Ishikawa (cell line): Measurements from ENCODE around the gene PHETA1.

Source experiments
- CEBPB ChIP-seq: IDR thresholded peaks from 2 replicates; pipeline ENCODE4 v1.6.1; 2012
- CREB1 ChIP-seq: IDR thresholded peaks from 2 replicates; pipeline ENCODE4 v1.6.1; 2012; ENCODE audit warnings: low read depth
- EGR1 ChIP-seq: IDR thresholded peaks from 2 replicates; pipeline ENCODE4 v1.6.1; 2012
- EP300 ChIP-seq: IDR thresholded peaks from 2 replicates; pipeline ENCODE4 v1.6.1; 2012; ENCODE audit warnings: borderline replicate concordance
- FOXM1 ChIP-seq: IDR thresholded peaks from 2 replicates; pipeline ENCODE4 v1.6.1; 2012; ENCODE audit warnings: low read depth, borderline replicate concordance
- NFIC ChIP-seq: IDR thresholded peaks from 2 replicates; pipeline ENCODE4 v1.6.1; 2012
- RAD21 ChIP-seq: IDR thresholded peaks from 2 replicates; pipeline ENCODE4 v1.6.1; 2012; ENCODE audit warnings: low read depth
- TAF1 ChIP-seq: IDR thresholded peaks from 2 replicates; pipeline ENCODE4 v1.6.1; 2012; ENCODE audit warnings: low read depth, mild to moderate bottlenecking
- TCF12 ChIP-seq: IDR thresholded peaks from 2 replicates; pipeline ENCODE4 v1.6.1; 2012; ENCODE audit warnings: low read depth
- TEAD4 ChIP-seq: IDR thresholded peaks from 2 replicates; pipeline ENCODE4 v1.6.1; 2012
- YY1 ChIP-seq: IDR thresholded peaks from 2 replicates; pipeline ENCODE4 v1.6.1; 2012; ENCODE audit warnings: low read depth
- ZBTB7A ChIP-seq: IDR thresholded peaks from 2 replicates; pipeline ENCODE4 v1.6.1; 2012; ENCODE audit warnings: low read depth
- TF ChIP-seq, protein P1 (sequence below): IDR thresholded peaks from 2 replicates; pipeline ENCODE4 v1.6.1; 2012
- TF ChIP-seq, protein P2 (sequence below): IDR thresholded peaks from 2 replicates; pipeline ENCODE4 v1.6.1; 2012
- TF ChIP-seq, protein P3 (sequence below): IDR thresholded peaks from 2 replicates; pipeline ENCODE4 v1.6.1; 2012; ENCODE audit warnings: low read depth, mild to moderate bottlenecking

Gene PHETA1

DNA sequence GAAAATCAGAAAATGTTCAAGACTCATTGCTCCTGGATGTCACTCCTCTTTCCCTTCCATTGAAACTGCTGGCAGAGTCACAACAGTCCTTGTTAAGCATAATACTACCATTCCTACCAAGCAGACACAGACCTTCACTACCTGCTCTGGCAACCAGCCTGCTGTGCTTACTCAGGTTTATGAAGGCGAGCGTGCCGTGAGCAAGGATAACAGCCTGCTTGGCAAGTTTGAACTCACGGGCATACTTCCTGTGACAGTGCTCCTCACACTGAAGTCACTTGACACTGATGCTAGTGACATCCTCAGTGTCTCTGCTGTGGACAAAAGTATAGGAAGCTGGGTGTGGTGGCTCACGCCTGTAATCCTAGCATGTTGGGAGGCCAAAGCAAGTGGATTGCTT is 15.7 kb upstream of the PHETA1 start:
- TF ChIP-seq EGR1 = no peak
- no peak for TF ChIP-seq FOXM1
- no peak for TF ChIP-seq YY1
- TF ChIP-seq, protein P1, sequence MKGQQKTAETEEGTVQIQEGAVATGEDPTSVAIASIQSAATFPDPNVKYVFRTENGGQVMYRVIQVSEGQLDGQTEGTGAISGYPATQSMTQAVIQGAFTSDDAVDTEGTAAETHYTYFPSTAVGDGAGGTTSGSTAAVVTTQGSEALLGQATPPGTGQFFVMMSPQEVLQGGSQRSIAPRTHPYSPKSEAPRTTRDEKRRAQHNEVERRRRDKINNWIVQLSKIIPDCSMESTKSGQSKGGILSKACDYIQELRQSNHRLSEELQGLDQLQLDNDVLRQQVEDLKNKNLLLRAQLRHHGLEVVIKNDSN = no peak
- no peak for TF ChIP-seq CEBPB
- no peak for TF ChIP-seq EP300
- no peak for TF ChIP-seq NFIC
- TF ChIP-seq, protein P2, sequence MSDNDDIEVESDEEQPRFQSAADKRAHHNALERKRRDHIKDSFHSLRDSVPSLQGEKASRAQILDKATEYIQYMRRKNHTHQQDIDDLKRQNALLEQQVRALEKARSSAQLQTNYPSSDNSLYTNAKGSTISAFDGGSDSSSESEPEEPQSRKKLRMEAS = no peak
- TF ChIP-seq TAF1 = no peak
- no peak for TF ChIP-seq RAD21
- TF ChIP-seq, protein P3, sequence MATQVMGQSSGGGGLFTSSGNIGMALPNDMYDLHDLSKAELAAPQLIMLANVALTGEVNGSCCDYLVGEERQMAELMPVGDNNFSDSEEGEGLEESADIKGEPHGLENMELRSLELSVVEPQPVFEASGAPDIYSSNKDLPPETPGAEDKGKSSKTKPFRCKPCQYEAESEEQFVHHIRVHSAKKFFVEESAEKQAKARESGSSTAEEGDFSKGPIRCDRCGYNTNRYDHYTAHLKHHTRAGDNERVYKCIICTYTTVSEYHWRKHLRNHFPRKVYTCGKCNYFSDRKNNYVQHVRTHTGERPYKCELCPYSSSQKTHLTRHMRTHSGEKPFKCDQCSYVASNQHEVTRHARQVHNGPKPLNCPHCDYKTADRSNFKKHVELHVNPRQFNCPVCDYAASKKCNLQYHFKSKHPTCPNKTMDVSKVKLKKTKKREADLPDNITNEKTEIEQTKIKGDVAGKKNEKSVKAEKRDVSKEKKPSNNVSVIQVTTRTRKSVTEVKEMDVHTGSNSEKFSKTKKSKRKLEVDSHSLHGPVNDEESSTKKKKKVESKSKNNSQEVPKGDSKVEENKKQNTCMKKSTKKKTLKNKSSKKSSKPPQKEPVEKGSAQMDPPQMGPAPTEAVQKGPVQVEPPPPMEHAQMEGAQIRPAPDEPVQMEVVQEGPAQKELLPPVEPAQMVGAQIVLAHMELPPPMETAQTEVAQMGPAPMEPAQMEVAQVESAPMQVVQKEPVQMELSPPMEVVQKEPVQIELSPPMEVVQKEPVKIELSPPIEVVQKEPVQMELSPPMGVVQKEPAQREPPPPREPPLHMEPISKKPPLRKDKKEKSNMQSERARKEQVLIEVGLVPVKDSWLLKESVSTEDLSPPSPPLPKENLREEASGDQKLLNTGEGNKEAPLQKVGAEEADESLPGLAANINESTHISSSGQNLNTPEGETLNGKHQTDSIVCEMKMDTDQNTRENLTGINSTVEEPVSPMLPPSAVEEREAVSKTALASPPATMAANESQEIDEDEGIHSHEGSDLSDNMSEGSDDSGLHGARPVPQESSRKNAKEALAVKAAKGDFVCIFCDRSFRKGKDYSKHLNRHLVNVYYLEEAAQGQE = no peak
- TF ChIP-seq ZBTB7A = no peak
- TF ChIP-seq CREB1 = no peak
- no peak for TF ChIP-seq TCF12
- TF ChIP-seq TEAD4 = no peak

DNA sequence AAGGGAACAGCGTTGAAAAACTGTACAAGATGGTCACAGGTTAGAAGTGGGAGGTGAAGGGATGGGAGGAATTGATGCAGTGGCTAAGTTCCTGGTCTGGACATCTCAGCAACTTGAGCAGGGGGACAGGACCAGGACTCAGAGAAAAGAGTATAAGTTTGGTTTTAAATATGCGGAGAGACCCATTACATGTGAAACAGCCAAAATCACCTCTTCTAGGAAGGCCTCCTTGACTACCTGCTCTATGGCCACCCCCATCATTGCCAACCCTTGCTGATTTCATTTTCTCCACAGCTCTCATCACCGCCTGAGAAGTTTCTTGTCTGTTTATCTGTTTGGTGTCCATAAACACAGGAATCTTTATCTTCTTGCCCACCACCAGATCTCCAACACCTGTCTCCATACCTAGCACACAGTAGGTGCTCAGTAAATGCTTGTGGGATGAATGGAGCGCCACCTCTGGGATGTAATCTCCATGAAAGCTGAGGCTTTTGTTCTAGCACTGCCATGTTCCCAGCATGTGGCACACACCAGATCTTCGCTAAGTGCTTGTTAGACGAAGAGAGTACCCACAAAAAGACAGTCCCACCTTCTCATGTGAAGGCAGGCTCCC is 11.2 kb upstream of the PHETA1 start:
- no peak for TF ChIP-seq CREB1

DNA sequence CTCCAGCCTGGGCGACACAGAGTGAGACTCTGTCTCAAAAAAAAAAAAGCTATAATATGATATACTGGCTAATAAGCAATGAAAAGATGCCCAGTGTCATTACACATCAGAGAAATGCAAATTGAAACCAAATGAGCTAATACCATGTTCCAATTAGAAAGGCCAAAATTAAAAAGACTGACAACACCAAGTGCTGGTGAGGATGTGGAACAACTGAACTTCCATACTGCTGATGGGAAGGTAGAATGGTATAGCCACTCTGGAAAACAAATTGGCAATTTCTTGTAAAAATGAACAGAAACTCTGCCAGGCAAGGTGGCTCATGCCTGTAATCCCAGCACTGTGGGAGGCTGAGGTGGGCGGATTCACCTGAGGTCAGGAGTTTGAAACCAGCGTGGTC is 8.5 kb upstream of the PHETA1 start:
- TF ChIP-seq TCF12 = no peak
- no peak for TF ChIP-seq CEBPB
- TF ChIP-seq ZBTB7A = no peak
- TF ChIP-seq, protein P2 = no peak

DNA sequence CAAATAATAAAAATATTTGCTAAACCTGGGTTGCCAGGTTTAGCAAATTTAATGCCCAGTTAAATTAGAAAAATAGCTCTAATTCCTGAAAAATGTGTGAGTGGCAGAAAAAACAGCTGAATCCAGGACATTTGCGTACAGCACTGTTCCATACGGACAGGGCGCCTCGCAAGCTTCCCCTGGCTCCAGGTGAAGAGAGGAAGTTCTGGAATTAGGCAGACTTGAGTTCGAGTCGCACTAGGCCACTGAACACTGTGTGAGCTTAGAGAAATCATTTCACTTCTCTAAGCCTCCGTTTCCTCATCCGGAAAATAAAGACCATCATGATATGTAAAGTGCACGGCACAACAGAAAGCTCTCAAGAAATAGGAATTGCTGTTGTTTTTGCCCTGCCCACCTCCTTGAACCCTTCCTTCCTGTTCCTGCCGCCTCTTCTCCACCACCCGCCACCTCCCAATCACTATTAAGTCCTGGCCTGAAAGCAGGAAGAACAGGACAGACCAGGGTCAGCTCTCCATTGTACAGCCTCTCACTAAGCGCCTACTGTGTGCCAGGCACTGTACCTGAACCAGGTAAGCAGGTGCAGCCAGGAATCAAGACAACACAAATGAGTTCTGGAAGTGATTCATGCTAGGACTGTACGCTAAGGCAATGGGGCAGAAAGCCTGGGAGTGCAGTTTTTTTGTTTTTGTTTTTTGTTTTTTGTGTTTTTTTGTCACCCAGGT is 763 bp upstream of the PHETA1 start:
- TF ChIP-seq, protein P2 = no peak
- TF ChIP-seq CREB1 (no peak), TCF12 (no peak), EGR1 (no peak), YY1 (no peak)
- TF ChIP-seq, protein P1 = no peak

DNA sequence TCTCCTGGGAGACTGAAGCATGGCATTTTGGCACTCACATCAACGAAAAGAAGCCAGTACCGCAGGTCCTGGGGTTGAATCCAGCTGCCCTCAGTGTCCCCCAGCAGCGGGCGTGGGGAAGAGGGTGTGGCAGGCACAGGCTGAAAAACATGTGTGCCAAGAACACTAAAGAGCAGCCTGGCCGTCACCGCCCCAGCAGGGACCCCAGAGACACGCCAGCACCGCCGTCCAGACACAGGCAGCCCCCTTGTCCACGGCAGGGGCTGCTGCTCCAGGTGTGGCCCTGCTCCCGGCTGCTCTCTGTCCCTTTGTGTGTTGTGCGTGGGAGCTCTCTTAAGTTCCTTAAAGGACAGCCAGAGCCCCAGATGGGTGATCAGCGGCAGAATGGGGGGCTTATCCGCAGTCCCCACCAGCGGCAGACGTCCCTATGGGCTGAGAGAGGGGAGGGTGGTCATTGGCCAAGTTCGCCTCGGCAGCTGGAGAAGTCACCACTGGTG is 556 bp downstream of the PHETA1 start:
- no peak for TF ChIP-seq CEBPB
- TF ChIP-seq TCF12 = no peak
- TF ChIP-seq ZBTB7A = no peak; the same call in 1 of the 2 replicates

DNA sequence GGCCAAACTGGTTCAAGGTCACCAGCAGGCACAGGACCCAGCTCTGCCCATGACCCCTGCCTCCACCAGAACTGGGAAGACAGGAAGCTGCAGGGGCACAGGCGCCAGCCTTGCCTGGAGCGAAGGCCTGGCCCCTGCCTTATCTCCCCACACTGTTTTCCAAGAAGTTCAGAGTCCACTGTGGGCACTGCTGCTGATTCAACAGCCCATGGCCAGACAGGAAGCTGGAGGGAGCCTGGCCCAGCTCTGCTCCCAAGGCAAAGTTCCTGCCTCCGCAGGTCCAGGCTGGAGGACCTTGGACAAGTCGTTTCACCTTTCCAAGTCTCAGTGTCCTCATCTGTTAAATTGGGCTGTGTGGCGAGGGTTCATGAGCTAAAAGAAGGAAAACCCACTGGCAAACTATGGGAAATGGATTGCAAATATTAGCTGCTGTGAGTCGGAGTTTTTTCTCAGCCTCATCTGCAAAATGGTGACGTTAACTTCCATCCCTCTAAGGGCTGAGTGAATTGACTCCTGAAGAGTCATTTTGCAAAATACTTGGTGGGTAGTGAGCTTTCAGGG is 1.2 kb downstream of the PHETA1 start:
- TF ChIP-seq RAD21 (no peak), TCF12 (no peak), EGR1 (no peak), TAF1 (no peak), EP300 (no peak), NFIC (no peak), TEAD4 (no peak)
- TF ChIP-seq, protein P1 = no peak
- TF ChIP-seq, protein P2 = no peak

DNA sequence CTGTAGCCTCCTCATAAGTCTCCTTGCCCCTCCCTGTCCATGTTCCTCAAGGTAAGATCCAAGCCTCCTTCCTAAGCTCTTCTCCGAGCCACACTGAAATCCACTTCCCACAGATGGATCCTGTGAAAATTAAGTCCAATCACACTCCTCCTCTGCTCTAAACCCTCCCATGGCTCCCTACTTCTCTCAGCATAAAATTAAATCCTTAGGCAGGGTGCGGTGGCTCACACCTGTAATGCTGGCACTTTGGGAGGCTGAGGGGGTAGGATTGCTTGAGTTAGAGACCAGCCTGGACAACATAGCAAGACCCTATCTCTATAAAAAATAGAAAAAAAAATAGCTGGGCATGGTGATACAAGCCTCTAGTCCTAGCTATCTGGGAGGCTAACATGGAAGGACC is 2.3 kb downstream of the PHETA1 start:
- TF ChIP-seq FOXM1 (no peak), NFIC (no peak), ZBTB7A (no peak), TCF12 (no peak), RAD21 (no peak), TAF1 (no peak)
- TF ChIP-seq, protein P3 = no peak
